Gastroesophageal sphincter (tissue), 3 donors: ENCODE data around the gene DHX8.

ENCODE experiments used
- EP300 ChIP-seq: sonication (generic); formaldehyde crosslinking; IDR thresholded peaks from one replicate; pipeline ENCODE4 v1.6.1; 2017; ENCODE audit warnings: antibody characterized with exemption, mild to moderate bottlenecking
- POLR2A ChIP-seq, 2 donors: fragments of 450-650 bp; IDR thresholded peaks; one replicate each; pipeline ENCODE4 v1.6.1; 2017; ENCODE audit warnings: antibody characterized with exemption in 2 of 2, mild to moderate bottlenecking in 2 of 2, moderate library complexity in 1 of 2
- POLR2AphosphoS5 ChIP-seq: sonication (generic); formaldehyde crosslinking; IDR thresholded peaks from one replicate; pipeline ENCODE4 v1.6.1; 2017; ENCODE audit warnings: antibody characterized with exemption
- TF ChIP-seq, protein P1 (sequence below), 4 experiments: fragments of 200-600 bp in 2 of 4; fragments of 450-650 bp in 2 of 4; sonication (generic) in 1 of 4; IDR thresholded peaks; one replicate each; pipeline ENCODE4 v1.5.1; 2017 to 2019; ENCODE audit warnings: antibody characterized with exemption in 4 of 4, mild to moderate bottlenecking in 2 of 4, moderate library complexity in 2 of 4

DNA sequence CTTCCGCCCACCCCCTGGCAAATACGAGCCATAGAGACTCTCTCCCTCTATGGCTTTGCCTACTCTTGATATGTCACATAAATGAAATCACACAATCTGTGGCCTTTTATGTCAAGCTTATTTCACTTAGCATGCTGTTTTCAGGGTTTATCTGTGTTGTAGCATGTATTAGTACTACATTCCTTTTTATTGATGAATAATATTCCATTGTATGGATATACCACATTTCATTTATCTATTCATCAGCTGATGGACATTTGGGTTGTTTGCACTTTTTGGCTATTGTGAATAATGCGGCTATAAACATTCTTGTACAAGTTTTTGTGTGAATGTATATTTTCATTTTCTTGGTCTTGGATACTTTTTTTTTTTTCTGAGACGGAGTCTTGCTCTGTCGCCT, 37.0 kb upstream of the DHX8 start:
- TF ChIP-seq, protein P1, sequence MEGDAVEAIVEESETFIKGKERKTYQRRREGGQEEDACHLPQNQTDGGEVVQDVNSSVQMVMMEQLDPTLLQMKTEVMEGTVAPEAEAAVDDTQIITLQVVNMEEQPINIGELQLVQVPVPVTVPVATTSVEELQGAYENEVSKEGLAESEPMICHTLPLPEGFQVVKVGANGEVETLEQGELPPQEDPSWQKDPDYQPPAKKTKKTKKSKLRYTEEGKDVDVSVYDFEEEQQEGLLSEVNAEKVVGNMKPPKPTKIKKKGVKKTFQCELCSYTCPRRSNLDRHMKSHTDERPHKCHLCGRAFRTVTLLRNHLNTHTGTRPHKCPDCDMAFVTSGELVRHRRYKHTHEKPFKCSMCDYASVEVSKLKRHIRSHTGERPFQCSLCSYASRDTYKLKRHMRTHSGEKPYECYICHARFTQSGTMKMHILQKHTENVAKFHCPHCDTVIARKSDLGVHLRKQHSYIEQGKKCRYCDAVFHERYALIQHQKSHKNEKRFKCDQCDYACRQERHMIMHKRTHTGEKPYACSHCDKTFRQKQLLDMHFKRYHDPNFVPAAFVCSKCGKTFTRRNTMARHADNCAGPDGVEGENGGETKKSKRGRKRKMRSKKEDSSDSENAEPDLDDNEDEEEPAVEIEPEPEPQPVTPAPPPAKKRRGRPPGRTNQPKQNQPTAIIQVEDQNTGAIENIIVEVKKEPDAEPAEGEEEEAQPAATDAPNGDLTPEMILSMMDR (IDR thresholded peaks at IDR 0.05): no peak
- TF ChIP-seq POLR2A (IDR thresholded peaks at IDR 0.05) (no peak), EP300 (no peak), POLR2AphosphoS5 (no peak)
